Cardiac fibroblast (primary cell): ENCODE measurements around the gene MRPL16.
"Not testable (repeated sequence)": the region's sequence is repeated elsewhere in the genome, so short reads cannot be mapped to it uniquely, and the experiment has no call there.

Source experiments
- DNase-seq, 2 donors: peaks; one replicate each; pipeline versions ENCODE4 v3.0.0 to v3.0.0-alpha.2; 2010; ENCODE audit warnings: low read depth in 2 of 2
- H3K4me3 ChIP-seq, 2 donors: replicated peaks in 1 of 2; 1 replicate in 1 of 2; 2 replicates in 1 of 2; pipeline ENCODE4 v1.5.1; 2011; ENCODE audit warnings: low read depth in 2 of 2, low read length in 2 of 2, mild to moderate bottlenecking in 2 of 2, moderate library complexity in 1 of 2
- CTCF ChIP-seq: IDR thresholded peaks from one replicate; pipeline ENCODE4 v1.5.1; 2011; ENCODE audit warnings: low read depth, mild to moderate bottlenecking, low read length, inconsistent platforms

The MRPL16 gene

GRCh38 chr11:59785818-59786217 is 24.8 kb downstream of the MRPL16 start:
- no peak for TF ChIP-seq CTCF
- no peak for DNase-seq
- no peak overlapping the region for H3K4me3 ChIP-seq

DNA sequence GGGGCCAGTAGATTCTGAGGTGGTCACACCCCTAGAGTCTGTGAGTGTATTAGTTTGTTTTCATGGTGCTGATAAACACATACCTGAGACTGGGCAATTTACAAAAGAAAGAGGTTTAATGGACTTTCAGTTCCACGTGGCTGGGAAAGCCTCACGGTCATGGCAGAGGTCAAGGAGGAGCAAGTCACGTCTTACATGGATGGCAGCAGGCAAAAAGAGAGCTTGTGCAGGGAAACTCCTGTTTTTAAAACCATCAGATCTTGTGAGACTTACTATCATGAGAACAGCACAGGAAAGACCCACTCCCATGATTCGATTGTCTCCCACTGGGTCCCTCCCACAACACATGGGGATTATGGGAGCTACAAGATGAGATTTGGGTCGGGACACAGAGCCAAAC is 26.1 kb downstream of the MRPL16 start:
- not testable (repeated sequence) for H3K4me3 ChIP-seq

DNA sequence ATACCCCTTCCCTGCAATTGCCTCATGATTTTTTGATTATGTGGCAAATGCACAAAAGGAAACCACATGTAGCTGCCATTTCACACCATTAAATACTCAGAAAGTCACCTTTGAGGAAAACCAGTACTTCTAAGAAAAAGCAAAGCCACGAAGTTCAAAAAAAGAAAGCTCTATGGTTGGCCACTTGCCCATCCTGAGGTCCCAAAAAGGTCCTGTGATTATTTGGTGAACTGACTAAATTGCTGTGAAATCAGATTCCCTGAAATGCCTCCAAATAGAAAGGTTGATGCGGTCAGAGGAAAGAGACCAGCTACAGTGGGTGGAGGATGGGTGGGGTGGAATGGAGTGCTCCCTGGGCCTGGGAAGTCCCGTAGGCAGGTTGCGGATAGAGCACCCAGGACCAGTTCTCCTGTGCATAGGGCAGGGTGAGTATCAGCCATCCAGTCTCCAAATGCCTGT is 26.9 kb downstream of the MRPL16 start:
- H3K4me3 ChIP-seq: no peak overlapping the region
- no peak for DNase-seq
- no peak for TF ChIP-seq CTCF

More for the DNA sequence above, 26.1 kb downstream of the MRPL16 start:
- DNase-seq: not testable (repeated sequence)

DNA sequence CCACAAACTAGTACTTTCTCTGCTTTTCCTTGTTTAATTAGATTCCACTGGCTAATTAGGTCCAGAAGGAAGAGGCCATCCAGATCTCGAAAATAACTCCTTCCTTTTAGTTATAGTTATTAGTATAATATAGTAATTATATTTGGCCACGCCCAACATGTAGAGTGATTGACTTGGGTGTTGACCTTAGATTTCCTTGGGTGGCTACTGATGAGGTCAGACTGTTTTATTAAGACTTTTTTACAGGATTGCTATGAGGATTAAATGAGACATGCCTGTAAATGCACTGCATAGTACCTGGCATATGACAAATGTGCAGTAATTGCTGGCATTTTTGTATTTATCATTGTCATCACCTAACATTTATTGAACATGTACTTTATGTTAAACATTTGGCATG is 28.5 kb downstream of the MRPL16 start:
- no peak for TF ChIP-seq CTCF
- no peak for DNase-seq
- H3K4me3 ChIP-seq: no peak overlapping the region

GRCh38 chr11:59779487-59779886 is 31.1 kb downstream of the MRPL16 start:
- no peak overlapping the region for H3K4me3 ChIP-seq
- no peak for DNase-seq
- TF ChIP-seq CTCF: no peak

GRCh38 chr11:59778122-59778521 is 32.5 kb downstream of the MRPL16 start:
- TF ChIP-seq CTCF: no peak

GRCh38 chr11:59777104-59777503 is 33.5 kb downstream of the MRPL16 start:
- no peak for DNase-seq
- TF ChIP-seq CTCF: no peak
- H3K4me3 ChIP-seq: no peak overlapping the region

More at GRCh38 chr11:59778122-59778521, 32.5 kb downstream of the MRPL16 start:
- H3K4me3 ChIP-seq: no peak overlapping the region
- no peak for DNase-seq
